Hematopoietic multipotent progenitor cell treated with erythropoietin and hydrocortisone succinate and interleukin-3 and kit ligand, for 8 days (in vitro differentiated cells): ENCODE data around the gene S1PR1.

Experiments
- DNase-seq: peaks from one replicate; pipeline ENCODE4 v3.0.0-alpha.2; 2015

S1PR1 gene

DNA sequence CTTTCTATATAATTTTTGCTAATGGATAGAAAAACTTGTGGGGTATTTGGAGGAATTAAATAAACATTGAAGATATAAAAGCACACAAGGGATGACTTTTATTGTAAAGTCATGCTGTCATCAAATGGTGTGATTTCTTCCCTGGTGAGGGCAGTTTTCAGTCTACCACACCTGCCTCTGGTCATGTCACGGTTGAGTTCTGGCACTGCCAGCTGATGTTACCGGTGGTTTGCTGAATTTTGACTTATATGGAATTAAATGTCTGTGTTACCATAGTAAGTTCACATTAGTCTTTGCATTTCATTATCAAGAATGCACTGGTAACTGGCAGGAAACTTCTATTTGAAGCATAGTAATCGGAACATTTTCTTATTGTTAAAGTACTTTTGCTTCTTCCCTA is 13.4 kb downstream of the S1PR1 start:
- no peak for DNase-seq

DNA sequence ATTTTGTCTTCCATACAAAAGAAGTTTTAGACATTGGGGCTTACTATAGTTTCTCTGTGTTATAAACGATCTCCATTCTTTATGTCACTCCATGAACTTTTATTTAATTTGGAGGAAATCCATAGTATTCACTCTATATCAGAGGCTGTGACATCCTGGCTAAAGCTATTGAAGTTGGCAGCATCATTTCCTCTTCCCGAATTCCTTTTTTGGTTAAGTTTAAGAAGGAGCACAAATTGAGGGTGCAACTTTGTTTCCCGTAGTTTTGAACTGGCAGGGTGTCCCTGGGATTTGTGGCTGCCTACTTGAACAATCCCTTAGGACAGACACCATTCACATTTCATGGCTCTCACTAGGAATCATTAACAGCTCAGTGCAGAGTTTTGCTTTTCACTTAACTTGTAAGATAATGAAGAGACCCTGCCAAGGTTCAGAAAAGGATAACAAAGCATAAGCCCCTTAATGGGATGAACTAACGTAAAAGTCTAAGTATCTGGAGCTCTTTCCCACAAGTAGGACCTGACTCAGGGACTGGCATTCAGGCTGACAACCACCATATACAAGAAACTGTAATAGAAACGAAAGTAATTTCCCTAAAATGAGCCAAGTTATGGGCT is 13.9 kb downstream of the S1PR1 start:
- DNase-seq: no peak

- no peak for DNase-seq
Measured at GRCh38 chr1:101251504-101251903, 14.7 kb downstream of the S1PR1 start.

DNA sequence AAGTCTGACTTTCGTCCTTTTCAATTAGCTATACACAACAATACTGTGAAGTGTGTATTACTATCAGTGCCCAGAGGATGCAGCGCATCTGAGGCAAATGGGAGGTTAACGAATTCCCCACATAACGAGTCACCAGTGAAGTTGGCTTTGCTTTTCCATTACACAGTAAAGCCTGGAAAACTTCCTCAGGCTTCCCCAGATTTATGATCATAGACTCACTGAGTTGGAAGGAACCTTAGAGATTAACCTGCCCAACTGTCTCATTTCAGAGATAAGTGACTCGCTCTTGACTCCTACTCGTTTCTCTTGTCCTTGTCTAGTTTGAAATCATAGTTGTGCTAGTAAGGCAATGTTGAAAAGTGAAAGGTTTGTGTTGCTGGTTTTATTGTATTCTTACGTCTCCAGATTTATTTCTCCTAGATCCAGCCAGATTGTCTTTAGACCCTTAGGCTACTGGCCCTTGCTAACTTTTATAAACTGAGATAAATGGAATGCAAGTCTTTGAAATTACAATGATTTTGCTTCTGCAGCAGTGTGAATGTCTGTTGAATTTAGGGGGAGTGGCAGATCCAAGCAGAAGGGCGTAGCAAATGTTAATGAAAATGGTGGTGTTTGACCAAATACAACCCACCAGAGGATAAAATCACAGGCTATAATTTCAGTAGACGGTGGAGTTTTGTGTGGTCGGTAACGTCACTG is 17.3 kb downstream of the S1PR1 start:
- DNase-seq: no peak

- DNase-seq: peak; percentile 99
Measured at GRCh38 chr1:101257500-101258325, 20.9 kb downstream of the S1PR1 start.

DNA sequence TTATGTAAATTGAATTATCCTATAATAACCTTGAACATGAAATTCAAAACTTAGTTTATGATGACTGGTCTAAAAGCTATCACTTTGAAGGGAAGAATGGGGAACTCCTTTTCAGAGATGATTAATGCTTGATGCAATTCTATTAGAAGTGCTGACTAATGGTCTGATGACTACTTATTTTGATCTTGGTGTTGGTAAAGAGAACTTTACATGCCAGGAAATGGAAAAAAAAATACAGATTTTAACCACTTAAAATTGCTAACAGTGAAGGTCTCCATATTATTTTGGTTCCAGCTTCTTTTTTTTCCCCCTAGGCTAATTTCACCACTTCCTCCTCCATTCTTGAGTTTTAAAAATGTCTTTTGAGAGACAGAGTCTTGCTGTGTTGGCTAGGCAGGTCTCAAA is 22.9 kb downstream of the S1PR1 start:
- peak; percentile 84 for DNase-seq

DNA sequence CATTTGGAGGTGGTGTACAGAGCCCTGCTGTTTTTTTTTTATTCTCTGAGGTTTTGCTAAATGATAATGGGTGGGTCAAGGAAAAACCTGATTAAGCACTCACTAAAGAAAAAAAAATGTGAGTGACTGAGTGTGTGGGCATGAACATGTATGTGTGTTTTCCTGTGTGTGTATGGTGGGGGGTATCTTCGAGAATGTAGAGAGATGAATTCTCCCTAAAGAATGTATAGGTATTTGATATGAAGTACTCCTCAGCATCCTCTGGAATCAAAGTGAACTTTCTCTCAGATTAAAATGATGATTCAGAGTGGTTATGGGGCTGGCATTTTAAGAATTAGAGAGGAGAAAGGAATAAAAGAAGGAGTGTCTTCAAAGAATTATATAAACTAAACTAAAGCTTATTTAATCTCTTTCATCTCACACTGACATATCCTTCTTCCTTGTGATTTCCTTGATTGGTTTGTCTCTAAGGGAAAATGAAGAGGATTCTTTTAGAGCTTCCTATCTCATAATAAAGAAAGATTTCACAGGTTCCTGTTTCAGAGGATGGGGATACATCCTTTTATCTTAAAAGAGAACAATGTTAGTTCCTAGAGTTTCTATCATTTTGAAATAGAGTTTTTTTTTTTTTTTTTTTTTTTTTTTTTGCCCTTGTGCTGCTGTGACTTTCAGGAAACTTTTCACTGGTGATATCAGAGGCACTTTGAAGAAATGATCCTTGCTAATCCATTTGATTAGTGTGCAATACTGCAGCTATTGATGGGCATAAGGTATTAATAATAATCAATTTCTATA is 23.9 kb downstream of the S1PR1 start:
- DNase-seq: no peak

DNA sequence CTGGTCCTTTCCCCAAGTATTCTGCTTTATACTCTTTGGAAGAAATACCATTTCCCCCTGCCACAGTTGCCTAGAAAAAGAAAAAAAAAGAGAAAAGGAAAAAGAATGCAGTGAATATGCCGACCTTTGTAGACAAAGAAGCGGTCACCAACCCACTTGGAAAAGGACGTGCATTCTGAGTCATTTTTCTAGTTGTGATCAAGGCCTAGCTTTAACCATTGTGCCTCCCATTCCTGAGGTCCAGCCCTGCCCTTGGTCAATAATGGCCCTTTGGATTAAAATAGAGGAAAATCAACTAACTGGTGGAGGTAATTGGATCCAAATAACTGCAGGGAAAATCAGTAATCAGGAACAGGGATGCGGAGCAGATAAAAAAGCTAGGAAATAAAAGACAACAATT is 24.8 kb downstream of the S1PR1 start:
- no peak for DNase-seq

DNA sequence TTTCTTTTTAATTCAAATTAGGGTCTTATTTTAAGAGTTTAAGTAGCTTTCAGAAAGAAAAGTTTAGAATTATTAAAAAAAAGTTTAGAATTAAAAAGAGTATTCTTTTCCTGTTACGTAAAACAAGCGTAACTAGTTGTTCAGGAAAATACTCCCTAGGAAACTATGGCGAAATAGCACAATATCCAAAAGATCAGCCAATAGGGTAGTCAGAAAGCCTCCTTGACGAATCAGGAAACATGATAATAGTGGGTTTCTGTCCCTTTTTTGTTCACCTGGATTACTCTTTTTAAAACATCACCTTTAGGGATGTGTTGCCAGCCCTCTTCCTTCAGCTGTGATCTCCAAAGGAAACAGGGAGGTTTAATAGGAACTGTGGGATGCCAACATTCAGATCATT is 25.2 kb downstream of the S1PR1 start:
- no peak for DNase-seq

DNA sequence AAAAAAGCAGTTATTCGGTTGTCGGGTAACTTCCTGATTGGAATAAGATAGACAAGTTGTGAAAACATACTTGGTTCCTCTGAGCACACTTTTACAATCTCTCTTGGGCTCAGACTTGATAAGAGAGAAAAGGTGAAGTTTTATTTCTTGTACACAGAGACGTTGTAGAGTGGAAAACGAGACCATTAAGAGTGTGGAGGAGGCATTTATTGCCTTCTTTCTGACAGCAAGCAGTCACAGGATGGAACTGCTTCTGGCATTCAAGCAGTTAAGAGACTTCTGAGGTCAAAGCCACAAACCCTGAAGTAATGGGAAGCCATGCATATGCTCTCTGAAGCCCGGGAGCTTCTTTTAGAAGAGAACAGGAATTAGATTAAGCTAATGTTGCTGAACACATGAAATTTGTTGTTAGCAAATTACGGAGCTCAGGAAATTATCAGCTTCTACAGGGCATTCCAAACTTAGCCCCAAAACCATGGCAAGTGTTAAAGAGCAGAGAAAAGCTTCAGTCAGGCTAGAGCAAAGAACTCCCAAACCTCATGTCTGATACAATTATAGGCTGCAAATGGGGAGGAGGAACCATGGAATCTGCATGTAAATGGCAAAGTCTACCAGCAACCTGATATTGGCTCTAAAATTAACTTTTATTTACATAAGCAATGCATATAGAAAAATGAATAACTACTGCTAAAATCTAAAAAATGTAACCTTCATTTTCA is 26.0 kb downstream of the S1PR1 start:
- DNase-seq: peak; percentile 51

- peak; percentile 38 for DNase-seq
Measured at GRCh38 chr1:101264697-101265096, 27.9 kb downstream of the S1PR1 start.

GRCh38 chr1:101265684-101266083 is 28.9 kb downstream of the S1PR1 start:
- DNase-seq: no peak

DNA sequence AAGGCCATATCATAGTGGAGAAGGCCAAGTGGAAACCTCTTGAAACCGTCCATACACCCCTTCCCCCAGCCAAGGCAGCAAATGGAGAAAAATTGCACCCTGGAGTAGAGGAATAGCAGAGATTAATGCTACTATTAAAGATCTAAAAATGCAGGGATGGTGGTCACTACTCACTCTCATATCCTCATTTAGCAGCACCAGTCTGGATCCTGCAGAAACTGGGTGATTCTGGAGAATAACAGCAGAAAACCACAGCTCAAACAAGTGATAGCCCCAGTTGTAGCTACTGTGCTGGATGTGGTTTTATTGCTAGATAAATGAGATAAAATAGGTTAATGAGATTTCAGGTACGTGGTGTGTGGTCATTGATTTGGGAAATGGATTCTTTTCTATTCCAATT is 30.3 kb downstream of the S1PR1 start:
- no peak for DNase-seq

GRCh38 chr1:101268893-101269292 is 32.1 kb downstream of the S1PR1 start:
- DNase-seq: no peak

DNA sequence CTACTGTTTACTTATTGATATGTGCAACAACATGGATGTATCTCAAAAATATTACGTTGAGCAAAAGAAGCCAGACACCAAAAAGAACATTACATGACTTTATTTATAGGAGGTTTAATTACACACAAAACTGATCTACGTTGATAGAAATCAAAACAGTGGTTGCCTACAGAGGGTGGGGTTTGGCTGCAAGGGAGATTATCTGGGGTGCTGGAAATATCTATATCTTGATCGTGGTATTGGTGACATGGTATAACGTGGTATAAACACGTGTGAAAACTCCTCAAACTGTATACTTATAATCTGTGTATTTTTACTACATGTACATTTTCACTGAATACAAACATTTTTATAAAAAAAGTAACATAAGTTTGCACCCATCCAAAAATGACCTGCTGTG is 38.9 kb downstream of the S1PR1 start:
- DNase-seq: no peak

- no peak for DNase-seq
Measured at GRCh38 chr1:101276818-101277217, 40.0 kb downstream of the S1PR1 start.

GRCh38 chr1:101278238-101278637 is 41.4 kb downstream of the S1PR1 start:
- peak; percentile 48 for DNase-seq

DNA sequence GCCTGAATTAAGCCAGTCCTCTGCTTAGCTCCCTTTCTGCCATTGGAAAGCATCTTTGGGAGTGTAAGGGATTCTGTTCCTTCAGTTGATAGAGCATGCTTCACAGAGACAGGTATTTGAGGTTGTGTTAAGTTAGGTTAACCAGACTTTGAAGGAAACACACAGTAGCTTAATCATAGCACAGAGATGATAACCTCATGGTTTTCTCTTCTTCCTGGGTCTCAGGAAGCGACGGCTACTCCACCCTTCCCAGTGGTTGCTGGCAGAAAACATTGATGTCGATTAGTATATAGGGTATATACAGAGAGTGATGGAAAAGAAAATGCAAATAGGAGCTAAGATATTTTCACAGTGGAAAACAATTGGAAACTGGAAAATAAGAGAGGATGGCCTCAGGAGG is 42.0 kb downstream of the S1PR1 start:
- DNase-seq: no peak

DNA sequence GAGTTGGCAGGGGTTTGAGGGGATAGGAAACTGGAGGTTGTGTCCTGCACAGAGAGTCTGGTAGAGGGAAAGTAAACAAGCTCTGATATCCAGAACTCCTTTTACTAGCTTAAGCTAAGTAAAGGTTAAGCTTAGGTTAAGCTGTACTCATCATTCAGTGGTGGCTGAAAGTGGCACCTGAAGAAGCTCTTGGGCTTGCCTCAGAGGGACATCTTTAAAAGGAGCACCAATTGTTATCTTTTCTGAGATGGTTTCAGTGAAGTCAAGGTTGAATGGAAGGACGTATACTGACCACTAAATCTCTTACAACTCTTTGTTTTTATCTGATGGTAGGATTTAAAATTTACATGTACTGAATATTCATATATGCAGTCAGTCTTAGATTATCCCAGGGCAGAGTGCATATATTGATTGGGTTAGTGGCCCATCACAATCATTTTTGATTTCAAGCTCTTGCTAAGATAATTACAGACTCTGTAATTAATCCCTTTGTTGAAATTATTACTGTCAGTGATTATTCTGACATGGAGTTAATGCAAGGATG is 43.3 kb downstream of the S1PR1 start:
- no peak for DNase-seq

DNA sequence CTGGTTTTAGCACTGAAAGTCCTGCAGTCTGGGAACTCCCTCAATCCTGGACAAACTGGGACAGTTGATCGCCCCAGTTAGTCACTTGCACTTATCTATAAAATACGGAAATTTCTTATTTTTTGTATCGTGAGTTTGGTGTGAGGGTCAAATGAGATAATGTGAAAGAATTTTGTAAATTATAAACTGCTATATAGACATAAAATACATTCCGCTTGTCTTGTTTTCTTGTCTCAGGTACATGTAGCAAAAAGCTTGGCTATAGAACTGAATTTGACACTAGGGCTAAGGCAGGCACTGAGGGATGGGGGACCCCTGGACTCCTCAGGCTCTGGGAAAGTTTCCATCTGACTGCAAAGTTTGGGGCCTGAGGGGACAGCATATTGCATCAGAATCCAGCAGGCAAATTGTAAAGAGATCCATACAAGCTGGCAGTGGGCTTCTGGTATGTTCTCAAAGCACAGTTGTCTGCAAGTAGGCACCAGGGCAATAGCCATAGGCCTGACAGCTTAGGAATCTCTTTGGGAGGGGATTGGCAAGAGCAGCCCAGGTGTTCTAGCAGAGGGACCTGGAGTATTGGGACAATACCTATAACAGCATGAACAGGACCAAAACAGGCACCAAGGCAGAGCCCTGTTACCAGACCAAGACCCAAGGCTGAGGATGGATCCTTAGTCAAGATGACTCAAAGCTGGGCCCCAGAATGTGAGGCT is 44.3 kb downstream of the S1PR1 start:
- DNase-seq: no peak

GRCh38 chr1:101281751-101282150 is 44.9 kb downstream of the S1PR1 start:
- DNase-seq: no peak
